Tibial artery (tissue), 4 donors: ENCODE measurements around the gene WDTC1.

Experiments used
- DNase-seq, 2 donors: peaks; one replicate each; pipeline ENCODE4 v3.0.0-alpha.2; 2019
- H3K27ac ChIP-seq, 2 donors: fragments of 200-600 bp; sonication (generic) in 1 of 2; 1 replicate in 1 of 2; 2 replicates in 1 of 2; pipeline ENCODE4 v1.5.1; 2018 to 2019; ENCODE audit warnings: mild to moderate bottlenecking in 1 of 2
- H3K27me3 ChIP-seq, 2 donors: fragments of 200-600 bp; sonication (generic) in 1 of 2; one replicate each; pipeline versions ENCODE4 v1.5.1 to v1.6.0; 2016 to 2019
- H3K36me3 ChIP-seq, 3 donors: fragments of 200-600 bp; sonication (generic) in 2 of 3; one replicate each; pipeline ENCODE4 v1.5.1; 2016 to 2019; ENCODE audit warnings: mild to moderate bottlenecking in 2 of 3
- H3K4me1 ChIP-seq, 4 donors: fragments of 200-600 bp; sonication (generic) in 2 of 4; 1 replicate in 3 of 4; 2 replicates in 1 of 4; pipeline ENCODE4 v1.5.1; 2016 to 2019
- H3K4me3 ChIP-seq, 2 donors: fragments of 200-600 bp; sonication (generic) in 1 of 2; 1 replicate in 1 of 2; 2 replicates in 1 of 2; pipeline ENCODE4 v1.5.1; 2018 to 2019; ENCODE audit warnings: mild to moderate bottlenecking in 2 of 2
- H3K9me3 ChIP-seq, 3 donors: fragments of 200-600 bp; sonication (generic) in 1 of 3; one replicate each; pipeline ENCODE4 v1.5.1; 2016 to 2019
- intact Hi-C: fragments of 100-400 bp; cut with DNase I; formaldehyde crosslinking; loops from one replicate; pipeline ENCODE4 v1.15.0; 2023; ENCODE audit warnings: low total_unique reads
- TF ChIP-seq, protein P1 (sequence below), 2 experiments: fragments of 200-600 bp in 1 of 2; fragments of 450-650 bp in 1 of 2; IDR thresholded peaks; one replicate each; pipeline ENCODE4 v1.5.1; 2017 to 2019; ENCODE audit warnings: antibody characterized with exemption in 2 of 2, mild to moderate bottlenecking in 1 of 2, moderate library complexity in 1 of 2

Gene WDTC1

GRCh38 chr1:27342391-27342777, 108.0 kb downstream of the WDTC1 start:
- TF ChIP-seq, protein P1, sequence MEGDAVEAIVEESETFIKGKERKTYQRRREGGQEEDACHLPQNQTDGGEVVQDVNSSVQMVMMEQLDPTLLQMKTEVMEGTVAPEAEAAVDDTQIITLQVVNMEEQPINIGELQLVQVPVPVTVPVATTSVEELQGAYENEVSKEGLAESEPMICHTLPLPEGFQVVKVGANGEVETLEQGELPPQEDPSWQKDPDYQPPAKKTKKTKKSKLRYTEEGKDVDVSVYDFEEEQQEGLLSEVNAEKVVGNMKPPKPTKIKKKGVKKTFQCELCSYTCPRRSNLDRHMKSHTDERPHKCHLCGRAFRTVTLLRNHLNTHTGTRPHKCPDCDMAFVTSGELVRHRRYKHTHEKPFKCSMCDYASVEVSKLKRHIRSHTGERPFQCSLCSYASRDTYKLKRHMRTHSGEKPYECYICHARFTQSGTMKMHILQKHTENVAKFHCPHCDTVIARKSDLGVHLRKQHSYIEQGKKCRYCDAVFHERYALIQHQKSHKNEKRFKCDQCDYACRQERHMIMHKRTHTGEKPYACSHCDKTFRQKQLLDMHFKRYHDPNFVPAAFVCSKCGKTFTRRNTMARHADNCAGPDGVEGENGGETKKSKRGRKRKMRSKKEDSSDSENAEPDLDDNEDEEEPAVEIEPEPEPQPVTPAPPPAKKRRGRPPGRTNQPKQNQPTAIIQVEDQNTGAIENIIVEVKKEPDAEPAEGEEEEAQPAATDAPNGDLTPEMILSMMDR (IDR thresholded peaks at IDR 0.05) = no peak
- Histone ChIP-seq H3K36me3 (peaks cover 0 to 3% (median 0%) of the 10 kb centered on the region in 3 donors), H3K4me3 (no peak overlapping the region), H3K9me3 (no peaks in the 10 kb centered on the region), H3K27ac (no peak overlapping the region), H3K4me1 (no peaks in the 10 kb centered on the region), H3K27me3 (peaks cover 0 to 2% of the 10 kb centered on the region in 2 donors)
- intact Hi-C loops = no loop called here
- no peak for DNase-seq

- intact Hi-C loops = no loop called here
- Histone ChIP-seq H3K27ac (no peak overlapping the region), H3K4me1 (no peaks in the 10 kb centered on the region), H3K36me3 (no peaks in the 10 kb centered on the region), H3K27me3 (peaks cover 0 to 8% of the 10 kb centered on the region in 2 donors), H3K9me3 (no peaks in the 10 kb centered on the region), H3K4me3 (no peak overlapping the region)
- no peak for DNase-seq
- TF ChIP-seq, protein P1 (IDR thresholded peaks at IDR 0.05) = no peak
These were observed 108.6 kb downstream of the WDTC1 start for GRCh38 chr1:27342778-27343638.

DNA sequence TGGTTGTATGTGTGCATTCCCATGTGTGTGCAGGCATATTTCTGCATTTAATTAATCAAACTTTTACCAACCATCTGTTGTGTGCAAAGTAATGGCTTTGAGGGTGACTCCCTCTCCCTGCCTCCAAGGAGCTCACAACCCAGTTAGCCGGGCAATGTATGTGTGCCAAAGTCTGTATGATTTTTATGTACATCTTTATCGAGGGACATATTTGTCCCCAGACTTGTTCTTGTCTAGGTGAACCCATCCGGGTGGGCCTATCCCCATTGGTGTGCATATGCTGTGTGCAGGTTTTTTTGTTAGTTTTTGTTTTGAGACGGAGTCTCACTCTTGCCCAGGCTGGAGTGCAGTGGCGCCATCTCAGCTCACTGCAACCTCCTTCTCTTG, 109.2 kb downstream of the WDTC1 start:
- Histone ChIP-seq H3K36me3 (no peaks in the 10 kb centered on the region), H3K4me1 (no peaks in the 10 kb centered on the region), H3K9me3 (no peaks in the 10 kb centered on the region), H3K27ac (no peak overlapping the region), H3K27me3 (peaks cover 0 to 14% of the 10 kb centered on the region in 2 donors), H3K4me3 (no peak overlapping the region)
- TF ChIP-seq, protein P1 (IDR thresholded peaks at IDR 0.05) = no peak
- no peak for DNase-seq
- intact Hi-C loops = no loop called here

DNA sequence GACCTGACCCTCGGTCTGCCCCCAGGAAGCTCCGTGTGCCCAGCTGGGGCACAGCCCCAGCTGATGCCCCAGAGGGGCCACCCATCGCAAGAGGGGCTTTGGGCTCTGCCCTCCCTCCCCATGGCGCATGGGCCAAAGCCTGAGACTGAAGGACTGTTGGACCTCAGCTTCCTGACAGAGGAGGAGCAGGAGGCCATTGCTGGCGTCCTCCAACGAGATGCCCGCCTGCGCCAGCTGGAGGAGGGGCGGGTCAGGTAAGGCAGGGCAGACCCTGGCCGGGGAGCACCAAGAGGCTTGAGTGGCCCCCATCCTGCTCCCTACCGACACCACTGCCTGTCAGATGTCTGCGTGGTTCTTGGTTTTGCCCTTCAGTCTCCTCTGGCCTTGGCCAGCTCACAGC, 110.8 kb downstream of the WDTC1 start:
- Histone ChIP-seq H3K27me3 (peaks cover 0 to 29% of the 10 kb centered on the region in 2 donors), H3K4me1 (peaks cover 0 to 16% (median 12%) of the 10 kb centered on the region in 4 donors), H3K9me3 (no peaks in the 10 kb centered on the region), H3K4me3 (no peak overlapping the region), H3K27ac (no peak overlapping the region), H3K36me3 (no peaks in the 10 kb centered on the region)
- DNase-seq = no peak
- TF ChIP-seq, protein P1 (IDR thresholded peaks at IDR 0.05) = no peak
- intact Hi-C loops = no loop called here

- DNase-seq = no peak
- Histone ChIP-seq H3K27ac (no peak overlapping the region), H3K36me3 (no peaks in the 10 kb centered on the region), H3K4me1 (peaks cover 0 to 27% (median 23%) of the 10 kb centered on the region in 4 donors), H3K27me3 (peaks cover 0 to 31% of the 10 kb centered on the region in 2 donors), H3K9me3 (no peaks in the 10 kb centered on the region), H3K4me3 (no peak overlapping the region)
- intact Hi-C loops = no loop called here
- TF ChIP-seq, protein P1 (IDR thresholded peaks at IDR 0.05) = no peak
These were observed 111.9 kb downstream of the WDTC1 start for GRCh38 chr1:27346357-27346756.
